RWPE1 (cell line): ENCODE data around the gene SLC38A8.

ENCODE experiments used
- CTCF ChIA-PET: fragments of 350-600 bp; sonication (Branson Sonifier 250); formaldehyde crosslinking; extraction: SDS; loops from one replicate; lab custom pipeline; 2021; lab: Yijun Ruan, JAX
- POLR2A ChIA-PET: fragments of 400-600 bp; formaldehyde crosslinking; extraction: SDS; loops from one replicate; lab custom pipeline; 2020; ENCODE audit warnings: antibody characterized with exemption; ENCODE audit not compliant: low non-redundant PET; lab: Yijun Ruan, JAX
- DNase-seq: peaks from one replicate; pipeline ENCODE4 v3.0.0; 2012; ENCODE audit warnings: low spot score
- H3K27ac ChIP-seq: fragments of 450-650 bp; 2 replicates; pipeline ENCODE4 v1.5.1; 2017
- TF ChIP-seq, protein P1 (sequence below): fragments of 450-650 bp; conservative IDR thresholded peaks from 2 replicates; pipeline ENCODE4 v1.5.1; 2017; ENCODE audit warnings: low read depth, mild to moderate bottlenecking

SLC38A8 gene

DNA sequence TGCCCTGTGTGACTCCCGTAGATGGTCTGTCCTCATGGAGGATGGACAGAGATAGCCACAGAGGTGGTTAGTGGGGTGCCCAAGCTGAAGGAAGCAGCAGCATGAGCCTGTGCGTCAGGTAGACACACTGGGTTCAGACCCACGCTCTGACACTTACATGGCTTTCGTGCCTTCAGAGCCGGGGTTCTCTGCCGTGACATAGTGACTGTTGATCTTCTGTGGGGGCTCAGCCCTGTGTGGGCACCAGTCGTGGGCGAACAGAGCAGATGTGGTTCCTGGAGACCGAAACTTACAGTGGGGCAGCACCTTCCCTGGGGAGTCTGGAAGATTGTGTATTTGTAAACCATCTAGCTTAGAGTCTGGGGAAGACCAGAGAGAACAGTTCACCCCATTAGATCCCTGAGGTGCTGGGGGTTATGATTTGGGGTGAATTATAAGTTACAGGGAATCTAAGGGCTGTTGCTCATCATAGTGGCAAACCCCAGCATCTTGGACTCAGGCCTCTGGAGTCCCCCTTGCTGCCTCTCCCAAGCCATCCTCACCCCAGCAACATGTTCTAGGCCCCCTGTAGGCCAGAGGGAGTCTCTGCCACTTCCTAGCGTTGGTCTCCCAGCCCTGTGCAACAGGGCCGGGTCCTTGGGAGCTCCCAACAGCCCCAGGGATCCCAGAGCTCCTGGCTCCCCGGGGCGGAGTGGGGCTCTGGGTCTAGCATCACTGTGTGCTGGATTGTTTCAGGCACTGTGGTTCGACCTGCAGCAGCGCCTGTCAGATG is 45.9 kb downstream of the SLC38A8 start:
- H3K27ac ChIP-seq, result no peak overlapping the region
- CTCF ChIA-PET, result interaction anchor here (0.6 to 1.0 kb wide), 4 partner anchors 9 to 481 kb away, joined by 3 read pairs; no protein-coding TSS in a partner anchor
- POLR2A ChIA-PET, result no interaction called here
- no peak for DNase-seq
- TF ChIP-seq, protein P1, sequence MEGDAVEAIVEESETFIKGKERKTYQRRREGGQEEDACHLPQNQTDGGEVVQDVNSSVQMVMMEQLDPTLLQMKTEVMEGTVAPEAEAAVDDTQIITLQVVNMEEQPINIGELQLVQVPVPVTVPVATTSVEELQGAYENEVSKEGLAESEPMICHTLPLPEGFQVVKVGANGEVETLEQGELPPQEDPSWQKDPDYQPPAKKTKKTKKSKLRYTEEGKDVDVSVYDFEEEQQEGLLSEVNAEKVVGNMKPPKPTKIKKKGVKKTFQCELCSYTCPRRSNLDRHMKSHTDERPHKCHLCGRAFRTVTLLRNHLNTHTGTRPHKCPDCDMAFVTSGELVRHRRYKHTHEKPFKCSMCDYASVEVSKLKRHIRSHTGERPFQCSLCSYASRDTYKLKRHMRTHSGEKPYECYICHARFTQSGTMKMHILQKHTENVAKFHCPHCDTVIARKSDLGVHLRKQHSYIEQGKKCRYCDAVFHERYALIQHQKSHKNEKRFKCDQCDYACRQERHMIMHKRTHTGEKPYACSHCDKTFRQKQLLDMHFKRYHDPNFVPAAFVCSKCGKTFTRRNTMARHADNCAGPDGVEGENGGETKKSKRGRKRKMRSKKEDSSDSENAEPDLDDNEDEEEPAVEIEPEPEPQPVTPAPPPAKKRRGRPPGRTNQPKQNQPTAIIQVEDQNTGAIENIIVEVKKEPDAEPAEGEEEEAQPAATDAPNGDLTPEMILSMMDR, result no peak

DNA sequence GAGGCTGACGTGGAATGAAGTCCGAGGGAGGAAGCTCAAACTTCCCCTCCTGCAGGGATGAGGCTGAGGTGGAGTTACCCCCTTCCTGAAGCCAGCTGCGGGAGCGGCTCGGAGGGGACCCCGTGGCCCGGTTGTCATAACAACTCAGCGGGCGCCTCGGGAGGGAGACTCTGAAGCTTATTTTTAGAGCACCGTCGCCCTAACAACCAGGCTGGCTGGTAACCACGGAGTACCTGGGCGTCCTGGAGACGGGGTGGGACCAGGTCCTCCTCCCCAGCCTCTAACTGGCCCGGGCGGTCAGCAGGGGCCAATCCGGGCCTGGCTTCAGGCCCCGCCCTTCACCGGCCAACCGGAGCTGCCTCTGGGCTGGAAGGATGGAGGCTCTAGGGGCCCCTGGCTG is 46.8 kb downstream of the SLC38A8 start:
- DNase-seq, result no peak
- ChIA-PET POLR2A (no interaction called here), CTCF (interaction anchor here (0.9 to 1.0 kb wide), 2 partner anchors 10 to 48 kb away, joined by 3 read pairs; no protein-coding TSS in a partner anchor)
- TF ChIP-seq, protein P1, result no peak
- no peak overlapping the region for H3K27ac ChIP-seq

DNA sequence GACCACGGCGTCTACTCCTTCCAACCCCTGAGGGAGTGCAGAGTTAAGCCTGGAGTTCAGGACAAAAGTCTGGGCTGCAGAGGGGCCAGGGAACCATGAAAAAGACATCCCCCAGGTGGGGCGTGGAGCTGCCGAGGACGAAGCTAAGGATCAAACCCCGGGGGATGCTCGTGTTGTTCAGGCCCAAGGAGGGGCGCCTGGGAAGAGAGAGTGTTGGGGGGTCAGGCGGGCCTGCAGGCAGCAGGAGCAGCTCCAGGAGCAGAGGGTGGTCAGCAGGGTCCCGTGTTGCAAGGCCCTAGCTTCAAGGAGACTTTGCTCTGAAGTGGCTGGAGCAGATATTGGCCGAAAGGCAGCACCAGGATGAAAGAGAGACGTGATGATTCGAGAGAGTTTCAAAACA is 47.9 kb downstream of the SLC38A8 start:
- DNase-seq, result no peak
- no peak overlapping the region for H3K27ac ChIP-seq
- ChIA-PET POLR2A (no interaction called here), CTCF (interaction anchor here (0.6 to 1.2 kb wide), 3 partner anchors 14 to 146 kb away, joined by 3 to 4 read pairs (median 3); no protein-coding TSS in a partner anchor)
- TF ChIP-seq, protein P1, result no peak

DNA sequence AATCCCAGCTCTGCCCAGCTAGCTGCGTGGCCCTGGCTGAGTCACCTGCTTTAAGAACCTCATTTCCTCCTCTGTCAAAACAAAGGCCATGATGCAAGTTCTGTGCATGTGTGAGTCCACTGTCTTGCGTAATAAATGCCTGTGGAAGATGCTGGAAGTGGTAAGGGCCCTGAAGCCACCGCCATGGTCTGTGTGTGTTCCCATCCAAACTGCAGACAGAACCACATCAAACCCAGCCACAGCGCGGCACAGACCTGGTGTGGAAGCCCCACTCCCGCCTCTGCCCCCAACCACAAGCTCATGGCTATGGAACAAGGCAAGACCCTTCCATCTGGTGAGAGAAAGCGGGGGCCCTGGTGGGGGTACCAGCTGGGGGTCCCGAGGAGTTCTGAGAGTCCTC is 48.5 kb downstream of the SLC38A8 start:
- ChIA-PET CTCF (interaction anchor here (0.6 to 1.2 kb wide), 2 partner anchors 14 to 72 kb away, joined by 3 read pairs; no protein-coding TSS in a partner anchor), POLR2A (no interaction called here)
- H3K27ac ChIP-seq, result peak overlapping the region; percentile 36
- peak; percentile 90 for DNase-seq
- TF ChIP-seq, protein P1, result no peak

DNA sequence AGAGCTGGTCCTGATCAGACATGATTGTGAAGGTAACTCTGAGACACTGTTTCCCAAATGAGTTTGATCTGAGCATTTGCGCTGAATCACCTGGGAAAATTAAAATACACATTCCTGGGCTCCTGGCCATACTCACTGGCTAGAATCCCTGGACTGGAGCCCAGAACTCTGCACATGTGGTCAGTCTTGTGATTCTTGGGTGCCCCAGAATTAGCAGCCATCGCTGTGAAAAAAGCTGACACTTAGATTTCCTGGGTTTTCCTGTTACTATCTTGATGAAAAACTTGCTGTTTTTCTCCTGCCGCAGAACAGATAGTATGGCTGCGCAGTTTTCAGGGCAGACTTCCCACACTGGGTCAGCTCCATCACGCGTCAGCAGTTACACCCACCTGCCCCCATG is 50.0 kb downstream of the SLC38A8 start:
- ChIA-PET POLR2A (no interaction called here), CTCF (interaction anchor here (0.6 to 1.0 kb wide), 3 partner anchors 10 to 70 kb away, joined by 3 read pairs; no protein-coding TSS in a partner anchor)
- TF ChIP-seq, protein P1, result no peak
- no peak for DNase-seq
- H3K27ac ChIP-seq, result peak overlapping the region; percentile 25; the same call in 1 of the 2 replicates

DNA sequence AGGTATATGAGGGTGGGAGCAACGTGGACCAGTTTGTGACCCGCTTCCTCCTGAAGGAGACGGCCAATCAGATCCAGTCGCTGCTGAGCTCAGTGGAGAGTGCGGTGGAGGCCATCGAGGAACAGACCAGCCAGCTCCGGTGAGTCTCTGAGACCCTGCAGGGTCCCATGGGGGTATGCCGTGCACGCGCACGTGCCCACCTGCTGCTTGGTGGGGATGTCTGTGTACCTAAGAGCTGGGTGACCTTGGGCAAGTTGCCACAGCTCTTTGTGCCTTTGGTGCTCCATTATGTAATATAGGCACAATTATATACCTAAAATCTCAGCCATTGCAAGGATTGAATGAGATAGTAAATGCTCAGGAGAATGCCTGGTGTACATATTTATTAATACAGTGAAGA is 52.1 kb downstream of the SLC38A8 start:
- ChIA-PET POLR2A (no interaction called here), CTCF (no interaction called here)
- no peak for DNase-seq
- H3K27ac ChIP-seq, result no peak overlapping the region
- TF ChIP-seq, protein P1, result no peak
